ENCODE data around the gene MATCAP1. TPM values are rescaled to one million over a fixed set of nuclear protein-coding genes. Genes with fewer than 3 reads are reported as not detected.

The MATCAP1 gene
- total RNA-seq, 1 experiment from 2014 or later: 40.8 TPM

DNA sequence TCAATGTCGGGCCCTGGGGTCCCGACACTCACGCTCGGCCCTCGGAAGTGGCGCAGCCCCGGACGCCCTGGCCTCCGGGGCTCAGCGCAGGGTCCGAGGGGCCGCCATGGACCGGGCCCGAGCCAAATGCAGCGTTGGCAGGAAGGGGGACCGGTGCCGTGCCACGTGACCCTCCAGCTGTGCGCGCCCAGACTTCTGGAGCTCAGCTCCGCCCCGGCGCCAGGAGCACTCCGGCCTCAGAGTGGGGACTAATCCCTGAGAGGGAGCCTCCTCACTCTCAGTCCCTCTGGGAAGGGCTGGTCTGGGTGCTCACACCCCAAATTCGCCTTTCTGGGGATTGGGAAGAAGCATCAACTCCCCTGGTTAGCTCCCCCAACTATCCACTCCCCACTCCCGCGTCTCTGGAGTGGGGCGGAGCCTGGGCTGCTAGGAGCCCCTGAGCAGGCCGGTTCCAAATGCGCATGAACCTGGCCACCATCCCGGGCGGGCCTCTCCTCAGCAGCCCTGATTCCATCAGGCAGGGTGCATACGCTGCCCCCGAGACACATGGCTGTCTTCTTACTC, 32.8 kb downstream of the MATCAP1 start, which contains the start of gene B3GNT9 (continued):
- no peak for TF ChIP-seq EMX1 (CRISPR knock-in tag; IDR thresholded peaks at IDR 0.05)
- TF ChIP-seq, protein P1, sequence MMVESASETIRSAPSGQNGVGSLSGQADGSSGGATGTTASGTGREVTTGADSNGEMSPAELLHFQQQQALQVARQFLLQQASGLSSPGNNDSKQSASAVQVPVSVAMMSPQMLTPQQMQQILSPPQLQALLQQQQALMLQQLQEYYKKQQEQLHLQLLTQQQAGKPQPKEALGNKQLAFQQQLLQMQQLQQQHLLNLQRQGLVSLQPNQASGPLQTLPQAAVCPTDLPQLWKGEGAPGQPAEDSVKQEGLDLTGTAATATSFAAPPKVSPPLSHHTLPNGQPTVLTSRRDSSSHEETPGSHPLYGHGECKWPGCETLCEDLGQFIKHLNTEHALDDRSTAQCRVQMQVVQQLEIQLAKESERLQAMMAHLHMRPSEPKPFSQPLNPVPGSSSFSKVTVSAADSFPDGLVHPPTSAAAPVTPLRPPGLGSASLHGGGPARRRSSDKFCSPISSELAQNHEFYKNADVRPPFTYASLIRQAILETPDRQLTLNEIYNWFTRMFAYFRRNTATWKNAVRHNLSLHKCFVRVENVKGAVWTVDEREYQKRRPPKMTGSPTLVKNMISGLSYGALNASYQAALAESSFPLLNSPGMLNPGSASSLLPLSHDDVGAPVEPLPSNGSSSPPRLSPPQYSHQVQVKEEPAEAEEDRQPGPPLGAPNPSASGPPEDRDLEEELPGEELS (CRISPR knock-in tag; IDR thresholded peaks at IDR 0.05): peak; percentile 65; the same call in 1 of the 2 replicates
- TF ChIP-seq, protein P2, sequence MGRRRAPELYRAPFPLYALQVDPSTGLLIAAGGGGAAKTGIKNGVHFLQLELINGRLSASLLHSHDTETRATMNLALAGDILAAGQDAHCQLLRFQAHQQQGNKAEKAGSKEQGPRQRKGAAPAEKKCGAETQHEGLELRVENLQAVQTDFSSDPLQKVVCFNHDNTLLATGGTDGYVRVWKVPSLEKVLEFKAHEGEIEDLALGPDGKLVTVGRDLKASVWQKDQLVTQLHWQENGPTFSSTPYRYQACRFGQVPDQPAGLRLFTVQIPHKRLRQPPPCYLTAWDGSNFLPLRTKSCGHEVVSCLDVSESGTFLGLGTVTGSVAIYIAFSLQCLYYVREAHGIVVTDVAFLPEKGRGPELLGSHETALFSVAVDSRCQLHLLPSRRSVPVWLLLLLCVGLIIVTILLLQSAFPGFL (CRISPR knock-in tag; IDR thresholded peaks at IDR 0.05; ENCODE audit: borderline replicate concordance): 0 out of 2 replicates have a peak, but pooled peaks have one; percentile 18
- TF ChIP-seq MYBL2 (CRISPR knock-in tag; IDR thresholded peaks at IDR 0.05): no peak
- TF ChIP-seq, protein P3, sequence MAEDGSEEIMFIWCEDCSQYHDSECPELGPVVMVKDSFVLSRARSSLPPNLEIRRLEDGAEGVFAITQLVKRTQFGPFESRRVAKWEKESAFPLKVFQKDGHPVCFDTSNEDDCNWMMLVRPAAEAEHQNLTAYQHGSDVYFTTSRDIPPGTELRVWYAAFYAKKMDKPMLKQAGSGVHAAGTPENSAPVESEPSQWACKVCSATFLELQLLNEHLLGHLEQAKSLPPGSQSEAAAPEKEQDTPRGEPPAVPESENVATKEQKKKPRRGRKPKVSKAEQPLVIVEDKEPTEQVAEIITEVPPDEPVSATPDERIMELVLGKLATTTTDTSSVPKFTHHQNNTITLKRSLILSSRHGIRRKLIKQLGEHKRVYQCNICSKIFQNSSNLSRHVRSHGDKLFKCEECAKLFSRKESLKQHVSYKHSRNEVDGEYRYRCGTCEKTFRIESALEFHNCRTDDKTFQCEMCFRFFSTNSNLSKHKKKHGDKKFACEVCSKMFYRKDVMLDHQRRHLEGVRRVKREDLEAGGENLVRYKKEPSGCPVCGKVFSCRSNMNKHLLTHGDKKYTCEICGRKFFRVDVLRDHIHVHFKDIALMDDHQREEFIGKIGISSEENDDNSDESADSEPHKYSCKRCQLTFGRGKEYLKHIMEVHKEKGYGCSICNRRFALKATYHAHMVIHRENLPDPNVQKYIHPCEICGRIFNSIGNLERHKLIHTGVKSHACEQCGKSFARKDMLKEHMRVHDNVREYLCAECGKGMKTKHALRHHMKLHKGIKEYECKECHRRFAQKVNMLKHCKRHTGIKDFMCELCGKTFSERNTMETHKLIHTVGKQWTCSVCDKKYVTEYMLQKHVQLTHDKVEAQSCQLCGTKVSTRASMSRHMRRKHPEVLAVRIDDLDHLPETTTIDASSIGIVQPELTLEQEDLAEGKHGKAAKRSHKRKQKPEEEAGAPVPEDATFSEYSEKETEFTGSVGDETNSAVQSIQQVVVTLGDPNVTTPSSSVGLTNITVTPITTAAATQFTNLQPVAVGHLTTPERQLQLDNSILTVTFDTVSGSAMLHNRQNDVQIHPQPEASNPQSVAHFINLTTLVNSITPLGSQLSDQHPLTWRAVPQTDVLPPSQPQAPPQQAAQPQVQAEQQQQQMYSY (CRISPR knock-in tag; IDR thresholded peaks at IDR 0.05): no peak
- TF ChIP-seq GABPB1 (CRISPR knock-in tag; IDR thresholded peaks at IDR 0.05): 0 out of 2 replicates have a peak, but pooled peaks have one; percentile 23
- TF ChIP-seq CREB1 (CRISPR knock-in tag; IDR thresholded peaks at IDR 0.05): 0 out of 2 replicates have a peak, but pooled peaks have one; percentile 22
- TF ChIP-seq, protein P4, sequence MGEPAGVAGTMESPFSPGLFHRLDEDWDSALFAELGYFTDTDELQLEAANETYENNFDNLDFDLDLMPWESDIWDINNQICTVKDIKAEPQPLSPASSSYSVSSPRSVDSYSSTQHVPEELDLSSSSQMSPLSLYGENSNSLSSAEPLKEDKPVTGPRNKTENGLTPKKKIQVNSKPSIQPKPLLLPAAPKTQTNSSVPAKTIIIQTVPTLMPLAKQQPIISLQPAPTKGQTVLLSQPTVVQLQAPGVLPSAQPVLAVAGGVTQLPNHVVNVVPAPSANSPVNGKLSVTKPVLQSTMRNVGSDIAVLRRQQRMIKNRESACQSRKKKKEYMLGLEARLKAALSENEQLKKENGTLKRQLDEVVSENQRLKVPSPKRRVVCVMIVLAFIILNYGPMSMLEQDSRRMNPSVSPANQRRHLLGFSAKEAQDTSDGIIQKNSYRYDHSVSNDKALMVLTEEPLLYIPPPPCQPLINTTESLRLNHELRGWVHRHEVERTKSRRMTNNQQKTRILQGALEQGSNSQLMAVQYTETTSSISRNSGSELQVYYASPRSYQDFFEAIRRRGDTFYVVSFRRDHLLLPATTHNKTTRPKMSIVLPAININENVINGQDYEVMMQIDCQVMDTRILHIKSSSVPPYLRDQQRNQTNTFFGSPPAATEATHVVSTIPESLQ (CRISPR knock-in tag; IDR thresholded peaks at IDR 0.05): no peak
- TF ChIP-seq, protein P5, sequence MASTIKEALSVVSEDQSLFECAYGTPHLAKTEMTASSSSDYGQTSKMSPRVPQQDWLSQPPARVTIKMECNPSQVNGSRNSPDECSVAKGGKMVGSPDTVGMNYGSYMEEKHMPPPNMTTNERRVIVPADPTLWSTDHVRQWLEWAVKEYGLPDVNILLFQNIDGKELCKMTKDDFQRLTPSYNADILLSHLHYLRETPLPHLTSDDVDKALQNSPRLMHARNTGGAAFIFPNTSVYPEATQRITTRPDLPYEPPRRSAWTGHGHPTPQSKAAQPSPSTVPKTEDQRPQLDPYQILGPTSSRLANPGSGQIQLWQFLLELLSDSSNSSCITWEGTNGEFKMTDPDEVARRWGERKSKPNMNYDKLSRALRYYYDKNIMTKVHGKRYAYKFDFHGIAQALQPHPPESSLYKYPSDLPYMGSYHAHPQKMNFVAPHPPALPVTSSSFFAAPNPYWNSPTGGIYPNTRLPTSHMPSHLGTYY (CRISPR knock-in tag; IDR thresholded peaks at IDR 0.05): no peak
- TF ChIP-seq NR3C1 (CRISPR knock-in tag; conservative IDR thresholded peaks at IDR 0.05; ENCODE audit: low read depth): no peak
- TF ChIP-seq, protein P6, sequence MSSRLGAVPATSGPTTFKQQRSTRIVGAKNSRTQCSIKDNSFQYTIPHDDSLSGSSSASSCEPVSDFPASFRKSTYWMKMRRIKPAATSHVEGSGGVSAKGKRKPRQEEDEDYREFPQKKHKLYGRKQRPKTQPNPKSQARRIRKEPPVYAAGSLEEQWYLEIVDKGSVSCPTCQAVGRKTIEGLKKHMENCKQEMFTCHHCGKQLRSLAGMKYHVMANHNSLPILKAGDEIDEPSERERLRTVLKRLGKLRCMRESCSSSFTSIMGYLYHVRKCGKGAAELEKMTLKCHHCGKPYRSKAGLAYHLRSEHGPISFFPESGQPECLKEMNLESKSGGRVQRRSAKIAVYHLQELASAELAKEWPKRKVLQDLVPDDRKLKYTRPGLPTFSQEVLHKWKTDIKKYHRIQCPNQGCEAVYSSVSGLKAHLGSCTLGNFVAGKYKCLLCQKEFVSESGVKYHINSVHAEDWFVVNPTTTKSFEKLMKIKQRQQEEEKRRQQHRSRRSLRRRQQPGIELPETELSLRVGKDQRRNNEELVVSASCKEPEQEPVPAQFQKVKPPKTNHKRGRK (CRISPR knock-in tag; IDR thresholded peaks at IDR 0.05; ENCODE audit: borderline replicate concordance): no peak
- TF ChIP-seq, protein P7, sequence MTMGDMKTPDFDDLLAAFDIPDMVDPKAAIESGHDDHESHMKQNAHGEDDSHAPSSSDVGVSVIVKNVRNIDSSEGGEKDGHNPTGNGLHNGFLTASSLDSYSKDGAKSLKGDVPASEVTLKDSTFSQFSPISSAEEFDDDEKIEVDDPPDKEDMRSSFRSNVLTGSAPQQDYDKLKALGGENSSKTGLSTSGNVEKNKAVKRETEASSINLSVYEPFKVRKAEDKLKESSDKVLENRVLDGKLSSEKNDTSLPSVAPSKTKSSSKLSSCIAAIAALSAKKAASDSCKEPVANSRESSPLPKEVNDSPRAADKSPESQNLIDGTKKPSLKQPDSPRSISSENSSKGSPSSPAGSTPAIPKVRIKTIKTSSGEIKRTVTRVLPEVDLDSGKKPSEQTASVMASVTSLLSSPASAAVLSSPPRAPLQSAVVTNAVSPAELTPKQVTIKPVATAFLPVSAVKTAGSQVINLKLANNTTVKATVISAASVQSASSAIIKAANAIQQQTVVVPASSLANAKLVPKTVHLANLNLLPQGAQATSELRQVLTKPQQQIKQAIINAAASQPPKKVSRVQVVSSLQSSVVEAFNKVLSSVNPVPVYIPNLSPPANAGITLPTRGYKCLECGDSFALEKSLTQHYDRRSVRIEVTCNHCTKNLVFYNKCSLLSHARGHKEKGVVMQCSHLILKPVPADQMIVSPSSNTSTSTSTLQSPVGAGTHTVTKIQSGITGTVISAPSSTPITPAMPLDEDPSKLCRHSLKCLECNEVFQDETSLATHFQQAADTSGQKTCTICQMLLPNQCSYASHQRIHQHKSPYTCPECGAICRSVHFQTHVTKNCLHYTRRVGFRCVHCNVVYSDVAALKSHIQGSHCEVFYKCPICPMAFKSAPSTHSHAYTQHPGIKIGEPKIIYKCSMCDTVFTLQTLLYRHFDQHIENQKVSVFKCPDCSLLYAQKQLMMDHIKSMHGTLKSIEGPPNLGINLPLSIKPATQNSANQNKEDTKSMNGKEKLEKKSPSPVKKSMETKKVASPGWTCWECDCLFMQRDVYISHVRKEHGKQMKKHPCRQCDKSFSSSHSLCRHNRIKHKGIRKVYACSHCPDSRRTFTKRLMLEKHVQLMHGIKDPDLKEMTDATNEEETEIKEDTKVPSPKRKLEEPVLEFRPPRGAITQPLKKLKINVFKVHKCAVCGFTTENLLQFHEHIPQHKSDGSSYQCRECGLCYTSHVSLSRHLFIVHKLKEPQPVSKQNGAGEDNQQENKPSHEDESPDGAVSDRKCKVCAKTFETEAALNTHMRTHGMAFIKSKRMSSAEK (CRISPR knock-in tag; IDR thresholded peaks at IDR 0.05; ENCODE audit: borderline replicate concordance): no peak
- TF ChIP-seq, protein P8, sequence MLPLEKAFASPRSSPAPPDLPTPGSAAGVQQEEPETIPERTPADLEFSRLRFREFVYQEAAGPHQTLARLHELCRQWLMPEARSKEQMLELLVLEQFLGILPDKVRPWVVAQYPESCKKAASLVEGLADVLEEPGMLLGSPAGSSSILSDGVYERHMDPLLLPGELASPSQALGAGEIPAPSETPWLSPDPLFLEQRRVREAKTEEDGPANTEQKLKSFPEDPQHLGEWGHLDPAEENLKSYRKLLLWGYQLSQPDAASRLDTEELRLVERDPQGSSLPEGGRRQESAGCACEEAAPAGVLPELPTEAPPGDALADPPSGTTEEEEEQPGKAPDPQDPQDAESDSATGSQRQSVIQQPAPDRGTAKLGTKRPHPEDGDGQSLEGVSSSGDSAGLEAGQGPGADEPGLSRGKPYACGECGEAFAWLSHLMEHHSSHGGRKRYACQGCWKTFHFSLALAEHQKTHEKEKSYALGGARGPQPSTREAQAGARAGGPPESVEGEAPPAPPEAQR (CRISPR knock-in tag; IDR thresholded peaks at IDR 0.05): no peak
- TF ChIP-seq, protein P9, sequence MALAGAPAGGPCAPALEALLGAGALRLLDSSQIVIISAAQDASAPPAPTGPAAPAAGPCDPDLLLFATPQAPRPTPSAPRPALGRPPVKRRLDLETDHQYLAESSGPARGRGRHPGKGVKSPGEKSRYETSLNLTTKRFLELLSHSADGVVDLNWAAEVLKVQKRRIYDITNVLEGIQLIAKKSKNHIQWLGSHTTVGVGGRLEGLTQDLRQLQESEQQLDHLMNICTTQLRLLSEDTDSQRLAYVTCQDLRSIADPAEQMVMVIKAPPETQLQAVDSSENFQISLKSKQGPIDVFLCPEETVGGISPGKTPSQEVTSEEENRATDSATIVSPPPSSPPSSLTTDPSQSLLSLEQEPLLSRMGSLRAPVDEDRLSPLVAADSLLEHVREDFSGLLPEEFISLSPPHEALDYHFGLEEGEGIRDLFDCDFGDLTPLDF (CRISPR knock-in tag; IDR thresholded peaks at IDR 0.05): no peak
- TF ChIP-seq ZNF396 (CRISPR knock-in tag; IDR thresholded peaks at IDR 0.05; ENCODE audit: borderline replicate concordance): no peak
- 0 out of 2 replicates have a peak, but pooled peaks have one; percentile 44 for TF ChIP-seq NFE2L1 (CRISPR knock-in tag; IDR thresholded peaks at IDR 0.05)
- no peak for TF ChIP-seq RORB (CRISPR knock-in tag; IDR thresholded peaks at IDR 0.05)
- TF ChIP-seq FOXP1 (CRISPR knock-in tag; IDR thresholded peaks at IDR 0.05; ENCODE audit: borderline replicate concordance): no peak
- no peak for TF ChIP-seq GTF2I (CRISPR knock-in tag; conservative IDR thresholded peaks at IDR 0.05)

Data from WTC11 (cell line).